H1 (cell line): ENCODE measurements around the gene MYLK2. TPM values are rescaled to one million over a fixed set of nuclear protein-coding genes. Genes with fewer than 3 reads are reported as not detected.

Experiments
- CTCF ChIA-PET: fragments of 300-600 bp; sonication (Branson Sonifier 250); formaldehyde crosslinking; loops from one replicate; lab custom pipeline; 2021; ENCODE audit not compliant: partially characterized antibody; lab: Charles Lee
- POLR2A ChIA-PET: fragments of 300-600 bp; sonication (Branson Sonifier 250); formaldehyde crosslinking; loops from one replicate; lab custom pipeline; 2021; ENCODE audit warnings: inconsistent platforms; ENCODE audit not compliant: partially characterized antibody; lab: Charles Lee
- DNase-seq, 2 experiments: peaks; one replicate each; pipeline versions ENCODE4 v3.0.0 to v3.0.0-alpha.2; 2010 to 2022; ENCODE audit warnings: low spot score in 2 of 2, low read depth in 1 of 2, mixed read lengths in 1 of 2
- FAIRE-seq: peaks from 2 replicates; lab custom pipeline; 2011; peaks lifted over from hg19 to GRCh38; lab: Jason Lieb, UNC
- H2AFZ ChIP-seq: 2 replicates; pipeline ENCODE4 v1.8.1; 2012; ENCODE audit warnings: low read length, inconsistent platforms
- H2AK5ac ChIP-seq: 2 replicates; pipeline ENCODE4 v1.6.1; 2013; ENCODE audit warnings: low read depth, low read length
- H2BK120ac ChIP-seq: replicated peaks from 2 replicates; pipeline ENCODE3; 2013; ENCODE audit warnings: low read depth, low read length, inconsistent platforms
- H2BK12ac ChIP-seq: 2 replicates; pipeline ENCODE4 v1.6.1; 2013; ENCODE audit warnings: low read depth, low read length
- H2BK15ac ChIP-seq: 2 replicates; pipeline ENCODE4 v1.6.1; 2013; ENCODE audit warnings: low read length
- H2BK20ac ChIP-seq: 2 replicates; pipeline ENCODE4 v1.6.1; 2013; ENCODE audit warnings: low read length
- H2BK5ac ChIP-seq: 2 replicates; pipeline ENCODE4 v1.6.1; 2013; ENCODE audit warnings: low read depth, low read length
- H3K14ac ChIP-seq: 2 replicates; pipeline ENCODE4 v1.6.1; 2013; ENCODE audit warnings: inconsistent platforms; ENCODE audit not compliant: insufficient read length
- H3K18ac ChIP-seq: 2 replicates; pipeline ENCODE4 v1.6.1; 2013; ENCODE audit warnings: low read length; ENCODE audit errors: extremely low read depth
- H3K23ac ChIP-seq: 2 replicates; pipeline ENCODE4 v1.6.1; 2013; ENCODE audit warnings: inconsistent platforms; ENCODE audit not compliant: insufficient read length
- H3K23me2 ChIP-seq: 2 replicates; pipeline ENCODE4 v1.6.1; 2013; ENCODE audit warnings: low read depth, low read length
- H3K27ac ChIP-seq: 2 replicates; pipeline ENCODE4 v1.6.1; 2011; ENCODE audit warnings: low read depth, low read length, inconsistent platforms
- H3K27me3 ChIP-seq, 4 experiments: replicated peaks in 1 of 4; 1 replicate in 1 of 4; 2 replicates in 3 of 4; pipeline versions ENCODE4 v1.6.1 to v1.8.1; 2011 to 2013; ENCODE audit warnings: low read length in 3 of 4, mild to moderate bottlenecking in 3 of 4, inconsistent platforms in 2 of 4, mixed read lengths in 2 of 4, moderate library complexity in 1 of 4; ENCODE audit not compliant: control insufficient read depth in 3 of 4, insufficient read depth in 3 of 4; ENCODE audit errors: extremely low read depth in 1 of 4
- H3K36me3 ChIP-seq, 4 experiments: 2 replicates each; pipeline versions ENCODE4 v1.6.1 to v1.8.1; 2011 to 2013; ENCODE audit warnings: mild to moderate bottlenecking in 4 of 4, low read length in 3 of 4, moderate library complexity in 2 of 4, control low read depth in 1 of 4, inconsistent platforms in 1 of 4; ENCODE audit not compliant: insufficient read depth in 4 of 4, control insufficient read depth in 2 of 4
- H3K4ac ChIP-seq: replicated peaks from 2 replicates; pipeline ENCODE3; 2013; ENCODE audit warnings: low read length, low read depth, mixed read lengths, inconsistent platforms; ENCODE audit not compliant: insufficient read length
- H3K4me1 ChIP-seq, 4 experiments: replicated peaks in 1 of 4; 1 replicate in 1 of 4; 2 replicates in 3 of 4; pipeline versions ENCODE4 v1.6.1 to v1.8.1; 2011 to 2013; ENCODE audit warnings: low read length in 3 of 4, inconsistent platforms in 2 of 4, mixed read lengths in 1 of 4; ENCODE audit not compliant: insufficient read depth in 4 of 4, control insufficient read depth in 3 of 4
- H3K4me2 ChIP-seq, 2 experiments: 2 replicates each; pipeline versions ENCODE4 v1.6.1 to v1.8.1; 2011 to 2013; ENCODE audit warnings: low read depth in 2 of 2, low read length in 2 of 2, control low read depth in 1 of 2, inconsistent platforms in 1 of 2, mild to moderate bottlenecking in 1 of 2; ENCODE audit not compliant: insufficient read depth in 1 of 2
- H3K4me3 ChIP-seq, 4 experiments: fragments of 200-600, 300-600 bp in 1 of 4; sonication (generic), shearing (Covaris generic), sonication (Bioruptor Twin) in 1 of 4; 2 replicates each; pipeline versions ENCODE4 v1.5.1 to v1.8.1; 2011 to 2016; ENCODE audit warnings: low read length in 4 of 4, low read depth in 3 of 4, control low read depth in 2 of 4, inconsistent platforms in 2 of 4, mild to moderate bottlenecking in 2 of 4, mixed read lengths in 1 of 4, moderate library complexity in 1 of 4; ENCODE audit not compliant: insufficient read depth in 2 of 4; ENCODE audit errors: extremely low read depth in 1 of 4
- H3K56ac ChIP-seq: replicated peaks from 2 replicates; pipeline ENCODE3; 2013; ENCODE audit warnings: low read depth, mild to moderate bottlenecking, mixed read lengths, low read length, inconsistent platforms; ENCODE audit not compliant: insufficient read length
- H3K79me1 ChIP-seq: 2 replicates; pipeline ENCODE4 v1.6.1; 2013; ENCODE audit warnings: low read depth, low read length, control low read depth
- H3K79me2 ChIP-seq, 2 experiments: 2 replicates each; pipeline versions ENCODE4 v1.6.1 to v1.8.1; 2012 to 2013; ENCODE audit warnings: low read length in 2 of 2, mild to moderate bottlenecking in 2 of 2, inconsistent platforms in 1 of 2; ENCODE audit not compliant: insufficient read depth in 2 of 2, control insufficient read depth in 1 of 2
- H3K9ac ChIP-seq, 4 experiments: replicated peaks in 1 of 4; 1 replicate in 1 of 4; 2 replicates in 3 of 4; pipeline versions ENCODE4 v1.6.1 to v1.8.1; 2011 to 2013; ENCODE audit warnings: low read depth in 3 of 4, low read length in 3 of 4, control low read depth in 2 of 4, mild to moderate bottlenecking in 2 of 4, moderate library complexity in 2 of 4, inconsistent platforms in 1 of 4; ENCODE audit errors: extremely low read depth in 1 of 4
- H3K9me3 ChIP-seq, 2 experiments: 2 replicates each; pipeline versions ENCODE4 v1.6.1 to v1.8.1; 2012 to 2013; ENCODE audit warnings: mild to moderate bottlenecking in 2 of 2, moderate library complexity in 2 of 2, control low read depth in 1 of 2, inconsistent platforms in 1 of 2, low read depth in 1 of 2, low read length in 1 of 2, mixed read lengths in 1 of 2; ENCODE audit not compliant: insufficient read depth in 2 of 2
- H4K20me1 ChIP-seq, 2 experiments: replicated peaks in 1 of 2; 2 replicates each; pipeline versions ENCODE3 to v1.8.1; 2011 to 2013; ENCODE audit warnings: inconsistent platforms in 2 of 2, low read length in 2 of 2, mild to moderate bottlenecking in 1 of 2; ENCODE audit not compliant: insufficient read depth in 2 of 2, control insufficient read depth in 1 of 2
- H4K5ac ChIP-seq: 2 replicates; pipeline ENCODE4 v1.6.1; 2013; ENCODE audit warnings: low read length, low read depth, mixed read lengths, inconsistent platforms; ENCODE audit not compliant: insufficient read length
- H4K8ac ChIP-seq: 2 replicates; pipeline ENCODE4 v1.8.0; 2013; ENCODE audit warnings: mild to moderate bottlenecking, moderate library complexity, low read length, inconsistent platforms; ENCODE audit not compliant: insufficient read depth; ENCODE audit errors: extremely low read depth
- H4K91ac ChIP-seq: replicated peaks from 2 replicates; pipeline ENCODE3; 2013; ENCODE audit warnings: low read length, mixed read lengths, inconsistent platforms; ENCODE audit not compliant: insufficient read length
- SUZ12 ChIP-seq: fragments of 200-600 bp; sonication (generic); IDR thresholded peaks from 2 replicates; pipeline ENCODE4 v1.6.1; 2012; ENCODE audit warnings: mild to moderate bottlenecking, inconsistent platforms, low read length, moderate library complexity, mixed read lengths
- WGBS, 2 experiments: shearing (Covaris generic) in 1 of 2; methylation state at CpG; one replicate each; pipeline versions ENCODE4 v1.1.6 to v1.1.7; 2013 to 2015; ENCODE audit warnings: low lambda C conversion rate in 2 of 2, mixed read lengths in 2 of 2, inconsistent platforms in 1 of 2, low coverage in 1 of 2, missing lambda C conversion rate in 1 of 2; ENCODE audit not compliant: insufficient replicate concordance in 2 of 2, insufficient coverage in 1 of 2, insufficient read length in 1 of 2; ENCODE audit errors: extremely low coverage in 1 of 2, missing lambda C conversion rate in 1 of 2; 5-methylcytosine and 5-hydroxymethylcytosine counted together
- polyA plus RNA-seq, 7 experiments: library from polyadenylated mRNA; depleted of rRNA in 3 of 7; stranded (reverse) in 5 of 7; unstranded in 2 of 7; fragments of >200 nt in 5 of 7; fragments of 200-250 nt in 2 of 7; gene quantifications; 1 replicate in 5 of 7; 2 replicates in 1 of 7; 4 replicates in 1 of 7; pipeline versions ENCODE4 v1.2.1 to v1.2.3, GENCODE V29; 2011 to 2013; ENCODE audit warnings: missing spikeins in 2 of 7, mixed read lengths in 2 of 7
- total RNA-seq: library from RNA; stranded (reverse); fragmentation: NEBNext Ultra II Directional; extraction: Animal tissue kit (Norgen Biotek cat#: 25700); gene quantifications from 2 replicates; pipeline ENCODE4 v1.2.1, GENCODE V29; 2021

MYLK2 gene
- total and polyA plus RNA-seq, 2 of the 8 experiments (the other 6 are each of a cell fraction or from before 2014, with no cell fraction given): 0.22 to 0.26 TPM

- no peak overlapping the region for H3K9ac ChIP-seq
- no peaks in the 10 kb centered on the region for H3K79me2 ChIP-seq
- H3K27ac ChIP-seq: no peak overlapping the region
- ChIA-PET POLR2A (no interaction called here), CTCF (interaction anchor here (0.8 to 7.3 kb wide), 11 partner anchors 13 to 199 kb away, joined by 3 to 111 read pairs (median 4); partner anchors contain the start of gene PDRG1)
- H3K79me1 ChIP-seq: no peaks in the 10 kb centered on the region
- H3K36me3 ChIP-seq: no peaks in the 10 kb centered on the region
- no peak overlapping the region for H4K5ac ChIP-seq
- no peaks in the 10 kb centered on the region for H4K20me1 ChIP-seq
- no peak overlapping the region for H2BK15ac ChIP-seq
- no peak overlapping the region for H3K18ac ChIP-seq
- peaks cover 0 to 24% (median 21%) of the 10 kb centered on the region in 4 experiments; a peak in 6 of 7 replicates for H3K4me1 ChIP-seq
- DNase-seq (no peak), FAIRE-seq (no peak)
- H3K4me2 ChIP-seq: no peak overlapping the region
- WGBS, 2 experiments: 89% methylated on average over 5 of the region's 5 CpGs; no CpG with 5 or more reads in 1 of the 2 experiments
- H3K4me3 ChIP-seq: no peak overlapping the region
- no peak overlapping the region for H3K4ac ChIP-seq
- H4K8ac ChIP-seq: 0 out of 2 replicates have a peak overlapping the region, but pooled peaks have one; percentile 17
- H2BK20ac ChIP-seq: no peak overlapping the region
- no peak overlapping the region for H2BK120ac ChIP-seq
- no peak overlapping the region for H2BK5ac ChIP-seq
- no peaks in the 10 kb centered on the region for H3K27me3 ChIP-seq
- no peak overlapping the region for H4K91ac ChIP-seq
- H2AFZ ChIP-seq: no peak overlapping the region
- no peak overlapping the region for H3K23ac ChIP-seq
- H3K56ac ChIP-seq: no peak overlapping the region
- no peak overlapping the region for H2AK5ac ChIP-seq
- H2BK12ac ChIP-seq: no peak overlapping the region
- H3K9me3 ChIP-seq: no peaks in the 10 kb centered on the region
- H3K14ac ChIP-seq: no peak overlapping the region
- H3K23me2 ChIP-seq: no peaks in the 10 kb centered on the region
- TF ChIP-seq SUZ12: no peak
- TF ChIP-seq, all 59 proteins: peak for 0
These were observed 17.9 kb downstream of the MYLK2 start for GRCh38 chr20:31836853-31837608.
